ENCODE measurements around the gene PSMD14.

The PSMD14 gene

GRCh38 chr2:161418715-161419637 lies 110.8 kb downstream of the PSMD14 start:
- DNase-seq: peak; percentile 85

- peak; percentile 16 for DNase-seq
These were observed 111.5 kb downstream of the PSMD14 start for GRCh38 chr2:161419638-161420190.

GRCh38 chr2:161420406-161421074 lies 112.3 kb downstream of the PSMD14 start:
- DNase-seq: peak; percentile 52

GRCh38 chr2:161421686-161422085 lies 113.5 kb downstream of the PSMD14 start:
- peak; percentile 30 for DNase-seq

GRCh38 chr2:161422816-161423403 lies 114.7 kb downstream of the PSMD14 start:
- peak; percentile 60 for DNase-seq

- peak; percentile 87 for DNase-seq
These were observed 115.5 kb downstream of the PSMD14 start for GRCh38 chr2:161423421-161424393.

GRCh38 chr2:161424394-161424769 lies 116.2 kb downstream of the PSMD14 start:
- DNase-seq: peak; percentile 64

GRCh38 chr2:161424891-161425727 lies 116.9 kb downstream of the PSMD14 start:
- DNase-seq: peak; percentile 55

GRCh38 chr2:161425728-161426454 lies 117.7 kb downstream of the PSMD14 start:
- peak; percentile 23 for DNase-seq

GRCh38 chr2:161426455-161426921 lies 118.3 kb downstream of the PSMD14 start:
- DNase-seq: peak; percentile 74

- DNase-seq: peak; percentile 68
These were observed 118.9 kb downstream of the PSMD14 start for GRCh38 chr2:161426922-161427663.

- peak; percentile 61 for DNase-seq
These were observed 119.7 kb downstream of the PSMD14 start for GRCh38 chr2:161427664-161428587.

- DNase-seq: no peak
These were observed 122.2 kb downstream of the PSMD14 start for GRCh38 chr2:161430386-161430785.

- no peak for DNase-seq
These were observed 123.9 kb downstream of the PSMD14 start for GRCh38 chr2:161432107-161432506.

- no peak for DNase-seq
These were observed 125.9 kb downstream of the PSMD14 start for GRCh38 chr2:161434118-161434517.

GRCh38 chr2:161436411-161436810 lies 128.2 kb downstream of the PSMD14 start:
- no peak for DNase-seq

- DNase-seq: no peak
These were observed 130.4 kb downstream of the PSMD14 start for GRCh38 chr2:161438598-161438997.

GRCh38 chr2:161445097-161445496 lies 136.9 kb downstream of the PSMD14 start:
- no peak for DNase-seq
